ENCODE data around the gene NF2.

NF2 gene

GRCh38 chr22:29715240-29715639, 111.8 kb downstream of the NF2 start:
- no peak for TF ChIP-seq POU2F2 (IDR thresholded peaks at IDR 0.05; ENCODE audit: low read depth, low read length)
- no peak for TF ChIP-seq SPI1 (IDR thresholded peaks at IDR 0.05; ENCODE audit: low read depth, low read length)
- no peak for DNase-seq (ENCODE audit: insufficient read length, low spot score)
- no peak for FAIRE-seq

- TF ChIP-seq POLR2A (IDR thresholded peaks at IDR 0.05; ENCODE audit: low read depth, low read length) = no peak
- TF ChIP-seq PAX5 (IDR thresholded peaks at IDR 0.05; ENCODE audit: insufficient read depth, low read length, severe bottlenecking) = no peak
- TF ChIP-seq SPI1 (IDR thresholded peaks at IDR 0.05; ENCODE audit: low read depth, low read length) = no peak
- TF ChIP-seq TAF1 (IDR thresholded peaks at IDR 0.05; ENCODE audit: low read depth, low read length) = no peak
- TF ChIP-seq POLR2AphosphoS5 (IDR thresholded peaks at IDR 0.05; ENCODE audit: low read depth, low read length) = no peak
- no peak for TF ChIP-seq POU2F2 (IDR thresholded peaks at IDR 0.05; ENCODE audit: low read depth, low read length)
- no peak for DNase-seq (ENCODE audit: insufficient read length, low spot score)
- FAIRE-seq = no peak
Measured at GRCh38 chr22:29715705-29716104, 112.3 kb downstream of the NF2 start.

- TF ChIP-seq POU2F2 (IDR thresholded peaks at IDR 0.05; ENCODE audit: low read depth, low read length) (no peak), POLR2AphosphoS5 (IDR thresholded peaks at IDR 0.05; ENCODE audit: low read depth, low read length) (no peak), TAF1 (IDR thresholded peaks at IDR 0.05; ENCODE audit: low read depth, low read length) (no peak), PAX5 (IDR thresholded peaks at IDR 0.05; ENCODE audit: insufficient read depth, low read length, severe bottlenecking) (no peak), SPI1 (IDR thresholded peaks at IDR 0.05; ENCODE audit: low read depth, low read length) (no peak), POLR2A (IDR thresholded peaks at IDR 0.05; ENCODE audit: low read depth, low read length) (no peak)
- FAIRE-seq = peak; percentile 16
- no peak for DNase-seq (ENCODE audit: insufficient read length, low spot score)
Measured at GRCh38 chr22:29716814-29717545, 113.5 kb downstream of the NF2 start.

GRCh38 chr22:29717789-29718188, 114.4 kb downstream of the NF2 start:
- no peak for DNase-seq (ENCODE audit: insufficient read length, low spot score)
- no peak for TF ChIP-seq PAX5 (IDR thresholded peaks at IDR 0.05; ENCODE audit: insufficient read depth, low read length, severe bottlenecking)
- TF ChIP-seq POLR2A (IDR thresholded peaks at IDR 0.05; ENCODE audit: low read depth, low read length) = no peak
- no peak for TF ChIP-seq POU2F2 (IDR thresholded peaks at IDR 0.05; ENCODE audit: low read depth, low read length)
- no peak for TF ChIP-seq TAF1 (IDR thresholded peaks at IDR 0.05; ENCODE audit: low read depth, low read length)
- no peak for TF ChIP-seq SPI1 (IDR thresholded peaks at IDR 0.05; ENCODE audit: low read depth, low read length)
- no peak for TF ChIP-seq POLR2AphosphoS5 (IDR thresholded peaks at IDR 0.05; ENCODE audit: low read depth, low read length)
- no peak for FAIRE-seq

- FAIRE-seq = no peak
- no peak for DNase-seq (ENCODE audit: insufficient read length, low spot score)
- no peak for TF ChIP-seq TAF1 (IDR thresholded peaks at IDR 0.05; ENCODE audit: low read depth, low read length)
Measured at GRCh38 chr22:29718949-29719898, 115.8 kb downstream of the NF2 start.

DNA sequence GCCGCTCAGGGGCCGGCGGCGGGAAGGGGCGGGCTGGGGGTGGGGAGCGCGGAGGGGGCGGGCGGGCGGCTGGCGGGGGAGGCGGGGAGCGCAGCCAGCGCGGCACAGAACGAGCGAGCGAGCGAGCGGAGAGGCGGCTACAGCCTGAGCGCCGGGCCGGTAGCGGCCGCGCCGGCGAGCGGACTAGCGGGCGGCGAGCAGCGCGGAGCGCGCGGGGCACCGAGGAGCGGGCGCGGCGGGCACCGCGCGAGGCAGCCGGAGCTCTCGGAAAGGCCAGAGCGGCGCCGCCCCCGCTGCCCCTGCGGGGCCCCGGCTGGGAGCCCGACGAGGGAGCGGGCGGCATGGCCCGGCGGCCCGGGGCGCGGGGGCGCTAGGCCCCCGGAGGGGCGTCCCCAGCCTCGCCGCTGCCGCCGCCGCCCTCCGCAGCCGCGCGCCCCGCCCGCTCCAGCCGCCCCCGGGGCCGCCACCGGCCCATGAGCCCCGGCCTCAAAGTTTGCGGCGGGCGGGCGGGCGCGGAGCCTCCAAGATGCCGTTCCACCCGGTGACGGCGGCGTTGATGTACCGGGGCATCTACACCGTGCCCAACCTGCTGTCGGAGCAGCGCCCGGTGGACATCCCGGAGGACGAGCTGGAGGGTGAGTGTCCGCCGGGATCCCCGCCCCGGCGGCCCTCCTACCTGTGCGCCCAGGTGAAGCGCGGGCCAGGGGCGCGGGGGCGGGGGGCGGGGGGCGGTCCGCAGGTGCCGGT, 116.6 kb downstream of the NF2 start, which contains the start of gene CABP7:
Gene CABP7, plus strand, starts transcription at position 105 of the 747 bp plus-strand sequence. Its CDS starts 422 bp downstream, at position 527.
- FAIRE-seq (no peak), DNase-seq (ENCODE audit: insufficient read length, low spot score) (no peak)
- TF ChIP-seq POLR2AphosphoS5 (IDR thresholded peaks at IDR 0.05; ENCODE audit: low read depth, low read length) = no peak
- TF ChIP-seq TAF1 (IDR thresholded peaks at IDR 0.05; ENCODE audit: low read depth, low read length) = no peak
- TF ChIP-seq POU2F2 (IDR thresholded peaks at IDR 0.05; ENCODE audit: low read depth, low read length) = no peak
- no peak for TF ChIP-seq SPI1 (IDR thresholded peaks at IDR 0.05; ENCODE audit: low read depth, low read length)
- no peak for TF ChIP-seq PAX5 (IDR thresholded peaks at IDR 0.05; ENCODE audit: insufficient read depth, low read length, severe bottlenecking)
- no peak for TF ChIP-seq POLR2A (IDR thresholded peaks at IDR 0.05; ENCODE audit: low read depth, low read length)

DNA sequence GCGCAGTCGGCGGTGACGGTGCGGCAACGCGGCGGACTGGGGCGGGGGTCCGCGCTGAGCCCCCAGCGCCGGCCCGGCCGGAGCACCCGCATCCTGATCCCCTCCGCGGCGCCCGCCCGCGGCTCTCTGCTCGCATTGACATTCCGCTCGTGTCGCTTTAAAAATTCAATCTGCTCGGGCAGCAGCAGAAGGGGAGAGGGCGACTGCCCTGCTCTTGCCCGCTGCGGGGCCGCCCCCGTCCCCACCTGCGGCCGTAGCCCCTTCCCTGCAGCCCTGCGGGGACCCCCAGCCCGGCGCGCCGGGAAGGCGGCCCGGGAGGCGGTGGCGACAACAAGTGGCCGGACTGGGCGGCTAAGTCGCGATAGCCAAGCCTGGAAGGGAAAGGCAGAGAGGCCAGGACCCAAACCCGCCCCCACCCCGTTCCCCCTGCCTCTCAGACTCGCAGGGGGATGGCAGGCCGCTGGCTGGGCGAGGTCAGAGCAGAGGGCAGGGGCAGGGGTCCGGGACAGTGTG, 117.4 kb downstream of the NF2 start:
- FAIRE-seq = no peak
- no peak for TF ChIP-seq POLR2A (IDR thresholded peaks at IDR 0.05; ENCODE audit: low read depth, low read length)
- TF ChIP-seq SPI1 (IDR thresholded peaks at IDR 0.05; ENCODE audit: low read depth, low read length) = no peak
- no peak for TF ChIP-seq TAF1 (IDR thresholded peaks at IDR 0.05; ENCODE audit: low read depth, low read length)
- no peak for TF ChIP-seq PAX5 (IDR thresholded peaks at IDR 0.05; ENCODE audit: insufficient read depth, low read length, severe bottlenecking)
- DNase-seq (ENCODE audit: insufficient read length, low spot score) = no peak

GRCh38 chr22:29722151-29722550, 118.7 kb downstream of the NF2 start:
- DNase-seq (ENCODE audit: insufficient read length, low spot score) (no peak), FAIRE-seq (no peak)
- TF ChIP-seq POLR2A (IDR thresholded peaks at IDR 0.05; ENCODE audit: low read depth, low read length) = no peak
- TF ChIP-seq POU2F2 (IDR thresholded peaks at IDR 0.05; ENCODE audit: low read depth, low read length) = no peak
- no peak for TF ChIP-seq POLR2AphosphoS5 (IDR thresholded peaks at IDR 0.05; ENCODE audit: low read depth, low read length)
- no peak for TF ChIP-seq PAX5 (IDR thresholded peaks at IDR 0.05; ENCODE audit: insufficient read depth, low read length, severe bottlenecking)
- no peak for TF ChIP-seq TAF1 (IDR thresholded peaks at IDR 0.05; ENCODE audit: low read depth, low read length)
- no peak for TF ChIP-seq SPI1 (IDR thresholded peaks at IDR 0.05; ENCODE audit: low read depth, low read length)

DNA sequence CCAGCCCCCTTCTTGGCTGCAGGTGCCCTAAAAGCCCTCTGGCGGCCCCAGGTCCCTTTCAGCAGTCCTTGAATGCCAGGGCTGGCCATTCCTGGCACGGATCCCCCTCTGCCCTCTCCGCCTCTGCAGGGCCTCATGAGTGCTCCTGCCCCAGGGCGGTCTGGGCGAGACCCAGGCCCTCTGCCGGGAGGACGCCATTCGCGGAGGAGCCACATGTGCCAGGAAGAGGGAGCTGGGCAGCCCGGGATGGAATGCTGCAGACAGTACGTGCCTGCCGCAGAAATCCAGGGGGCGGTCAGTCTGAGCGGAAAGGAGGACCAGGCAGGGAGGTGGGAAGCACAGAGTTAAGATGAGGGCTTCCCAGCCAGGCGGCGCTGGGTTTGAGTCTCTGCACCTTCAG, 119.2 kb downstream of the NF2 start:
- FAIRE-seq (no peak), DNase-seq (ENCODE audit: insufficient read length, low spot score) (no peak)
- TF ChIP-seq POU2F2 (IDR thresholded peaks at IDR 0.05; ENCODE audit: low read depth, low read length) (no peak), TAF1 (IDR thresholded peaks at IDR 0.05; ENCODE audit: low read depth, low read length) (no peak), POLR2AphosphoS5 (IDR thresholded peaks at IDR 0.05; ENCODE audit: low read depth, low read length) (no peak), PAX5 (IDR thresholded peaks at IDR 0.05; ENCODE audit: insufficient read depth, low read length, severe bottlenecking) (no peak), POLR2A (IDR thresholded peaks at IDR 0.05; ENCODE audit: low read depth, low read length) (no peak), SPI1 (IDR thresholded peaks at IDR 0.05; ENCODE audit: low read depth, low read length) (no peak)
